Neutrophil (primary cell): ENCODE data around the gene ZFPM1.

Experiments used
- H3K27ac ChIP-seq: fragments of 200-600 bp; sonication (generic); 2 replicates; pipeline ENCODE4 v1.5.1; 2016; ENCODE audit warnings: mild to moderate bottlenecking, moderate library complexity
- H3K27me3 ChIP-seq: fragments of 200-600 bp; sonication (generic); 2 replicates; pipeline ENCODE4 v1.6.0; 2016; ENCODE audit warnings: mild to moderate bottlenecking
- H3K36me3 ChIP-seq: fragments of 200-600 bp; sonication (generic); 2 replicates; pipeline ENCODE4 v1.5.1; 2017
- H3K4me1 ChIP-seq, 2 experiments: fragments of 200-600 bp in 1 of 2; sonication (generic) in 1 of 2; 1 replicate in 1 of 2; 2 replicates in 1 of 2; pipeline versions ENCODE4 v1.5.1 to v1.6.1; 2013 to 2016; ENCODE audit warnings: low read depth in 1 of 2, low read length in 1 of 2, mild to moderate bottlenecking in 1 of 2, moderate library complexity in 1 of 2; ENCODE audit not compliant: control insufficient read depth in 1 of 2, insufficient read depth in 1 of 2
- H3K4me3 ChIP-seq, 2 experiments: fragments of 200-600 bp in 1 of 2; sonication (generic) in 1 of 2; 1 replicate in 1 of 2; 2 replicates in 1 of 2; pipeline ENCODE4 v1.5.1; 2013 to 2016; ENCODE audit warnings: low read depth in 1 of 2, low read length in 1 of 2, mild to moderate bottlenecking in 1 of 2, moderate library complexity in 1 of 2
- H3K9me3 ChIP-seq: fragments of 200-600 bp; sonication (generic); 2 replicates; pipeline ENCODE4 v1.5.1; 2016
- TF ChIP-seq, protein P1 (sequence below): fragments of 200-600 bp; sonication (generic); IDR thresholded peaks from 2 replicates; pipeline ENCODE4 v1.5.1; 2016; ENCODE audit warnings: antibody characterized with exemption

Gene ZFPM1

DNA sequence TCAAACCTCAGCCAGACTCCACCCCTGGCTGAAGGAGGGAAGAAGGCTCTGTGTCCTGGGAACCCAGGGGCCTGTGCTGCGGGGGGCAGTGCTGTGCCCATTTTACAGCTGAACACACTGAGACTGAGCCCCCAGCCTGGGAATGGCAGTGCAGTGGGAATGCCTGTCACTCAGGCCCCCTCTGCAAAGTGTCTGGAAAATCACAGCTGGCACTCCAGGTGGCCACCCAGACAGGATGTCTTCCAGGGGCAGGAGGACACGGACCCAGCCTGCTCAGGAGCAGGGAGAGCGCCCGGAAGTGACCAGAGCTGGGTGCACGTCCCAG lies 37.7 kb upstream of the ZFPM1 start:
- Histone ChIP-seq H3K36me3 (no peaks in the 10 kb centered on the region), H3K27ac (no peak overlapping the region), H3K9me3 (no peaks in the 10 kb centered on the region), H3K4me3 (no peak overlapping the region), H3K27me3 (no peaks in the 10 kb centered on the region), H3K4me1 (no peaks in the 10 kb centered on the region)
- TF ChIP-seq, protein P1, sequence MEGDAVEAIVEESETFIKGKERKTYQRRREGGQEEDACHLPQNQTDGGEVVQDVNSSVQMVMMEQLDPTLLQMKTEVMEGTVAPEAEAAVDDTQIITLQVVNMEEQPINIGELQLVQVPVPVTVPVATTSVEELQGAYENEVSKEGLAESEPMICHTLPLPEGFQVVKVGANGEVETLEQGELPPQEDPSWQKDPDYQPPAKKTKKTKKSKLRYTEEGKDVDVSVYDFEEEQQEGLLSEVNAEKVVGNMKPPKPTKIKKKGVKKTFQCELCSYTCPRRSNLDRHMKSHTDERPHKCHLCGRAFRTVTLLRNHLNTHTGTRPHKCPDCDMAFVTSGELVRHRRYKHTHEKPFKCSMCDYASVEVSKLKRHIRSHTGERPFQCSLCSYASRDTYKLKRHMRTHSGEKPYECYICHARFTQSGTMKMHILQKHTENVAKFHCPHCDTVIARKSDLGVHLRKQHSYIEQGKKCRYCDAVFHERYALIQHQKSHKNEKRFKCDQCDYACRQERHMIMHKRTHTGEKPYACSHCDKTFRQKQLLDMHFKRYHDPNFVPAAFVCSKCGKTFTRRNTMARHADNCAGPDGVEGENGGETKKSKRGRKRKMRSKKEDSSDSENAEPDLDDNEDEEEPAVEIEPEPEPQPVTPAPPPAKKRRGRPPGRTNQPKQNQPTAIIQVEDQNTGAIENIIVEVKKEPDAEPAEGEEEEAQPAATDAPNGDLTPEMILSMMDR: no peak

DNA sequence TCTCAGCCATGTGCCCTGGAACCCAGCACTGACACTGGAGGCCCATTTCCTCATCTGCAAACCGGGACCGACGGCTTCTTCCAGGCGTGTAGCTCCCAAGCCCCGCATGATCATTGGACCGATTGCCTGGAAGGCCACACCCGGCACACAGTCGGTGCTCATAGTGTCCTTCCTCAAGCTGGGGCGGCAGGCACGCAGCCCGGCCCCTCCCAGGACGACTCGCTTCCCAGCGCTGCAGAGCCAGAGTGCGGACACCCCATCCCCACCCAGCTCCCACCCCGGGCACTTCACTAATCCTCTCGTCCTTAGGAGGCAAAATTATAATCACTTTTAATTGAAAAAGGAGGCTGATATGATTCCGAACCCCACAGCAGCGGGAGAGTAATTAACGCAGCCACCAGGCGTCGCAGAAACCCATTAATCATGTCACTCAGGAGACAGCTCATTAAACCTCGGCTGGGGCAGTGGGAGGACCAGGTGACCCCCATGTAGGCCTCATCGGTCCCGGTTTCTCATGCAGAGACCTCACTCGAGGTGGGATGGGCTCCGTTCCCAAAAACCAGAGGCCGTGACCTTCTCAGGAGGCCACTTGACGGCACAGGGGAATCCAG lies 37.3 kb upstream of the ZFPM1 start:
- no peaks in the 10 kb centered on the region for H3K36me3 ChIP-seq
- no peak overlapping the region for H3K27ac ChIP-seq
- no peaks in the 10 kb centered on the region for H3K9me3 ChIP-seq
- H3K4me1 ChIP-seq: no peaks in the 10 kb centered on the region
- H3K27me3 ChIP-seq: no peaks in the 10 kb centered on the region
- no peak overlapping the region for H3K4me3 ChIP-seq
- TF ChIP-seq, protein P1: no peak

DNA sequence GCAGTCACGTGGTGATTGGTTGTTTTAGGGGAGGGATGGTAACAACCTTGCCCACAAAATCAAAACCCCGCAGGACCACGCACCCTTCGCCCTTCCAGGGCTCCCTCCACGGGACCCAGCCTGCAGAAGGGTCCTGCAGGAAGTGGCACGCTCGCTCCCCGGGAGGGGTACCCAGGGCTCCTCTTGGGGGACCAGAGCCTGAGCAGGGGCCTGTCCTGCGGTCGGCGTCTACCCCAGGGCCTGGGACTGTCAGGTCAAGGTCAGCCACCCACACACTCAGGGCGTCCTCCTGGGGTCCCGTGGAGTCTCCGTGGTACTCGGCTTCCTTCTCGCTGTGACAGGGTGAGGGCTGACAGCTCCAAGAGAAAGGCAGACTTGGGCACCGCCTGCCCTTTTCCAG lies 36.4 kb upstream of the ZFPM1 start:
- Histone ChIP-seq H3K9me3 (no peaks in the 10 kb centered on the region), H3K36me3 (no peaks in the 10 kb centered on the region), H3K4me3 (no peak overlapping the region), H3K4me1 (no peaks in the 10 kb centered on the region), H3K27me3 (no peaks in the 10 kb centered on the region), H3K27ac (no peak overlapping the region)
- TF ChIP-seq, protein P1: no peak

DNA sequence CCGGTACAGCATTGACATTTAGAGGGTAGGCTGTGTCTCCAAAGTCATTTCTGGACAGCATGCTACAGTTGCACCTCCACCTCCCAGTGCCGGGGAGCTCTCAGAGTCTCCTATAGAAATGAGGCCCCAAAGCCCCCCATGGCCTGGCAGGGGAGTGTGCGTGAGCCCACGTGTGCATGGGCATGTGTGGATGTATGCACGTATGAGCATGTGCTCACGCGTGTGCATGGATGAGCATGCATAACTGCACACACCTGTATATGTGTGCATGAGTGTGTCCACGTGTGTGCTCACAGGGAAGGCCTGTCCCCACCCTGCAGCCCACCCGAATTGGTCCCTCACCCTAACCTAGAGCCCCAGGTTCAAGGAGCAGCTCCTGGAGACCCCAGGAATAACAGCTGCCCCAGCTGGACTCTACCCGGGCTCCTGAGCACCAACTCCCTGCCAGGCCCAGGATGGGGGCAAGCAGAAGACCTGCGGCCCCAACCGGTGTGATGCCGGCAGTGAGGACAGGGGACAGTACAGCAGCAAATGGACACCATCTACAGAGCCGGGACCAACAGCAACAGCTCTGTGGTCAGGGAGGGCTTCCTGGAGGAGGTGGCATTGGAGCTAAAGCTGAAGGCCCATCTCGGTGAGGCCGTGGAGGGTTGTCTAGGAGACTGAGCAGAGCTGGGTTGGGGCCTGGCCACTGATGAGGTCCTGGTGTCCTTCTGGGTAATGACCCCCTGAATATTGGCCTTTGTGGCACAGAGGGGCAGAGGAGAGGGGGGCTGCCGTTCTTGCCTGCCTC lies 35.2 kb upstream of the ZFPM1 start:
- H3K4me3 ChIP-seq: no peak overlapping the region
- no peaks in the 10 kb centered on the region for H3K27me3 ChIP-seq
- H3K9me3 ChIP-seq: no peaks in the 10 kb centered on the region
- H3K36me3 ChIP-seq: no peaks in the 10 kb centered on the region
- H3K27ac ChIP-seq: no peak overlapping the region
- TF ChIP-seq, protein P1: no peak
- no peaks in the 10 kb centered on the region for H3K4me1 ChIP-seq

DNA sequence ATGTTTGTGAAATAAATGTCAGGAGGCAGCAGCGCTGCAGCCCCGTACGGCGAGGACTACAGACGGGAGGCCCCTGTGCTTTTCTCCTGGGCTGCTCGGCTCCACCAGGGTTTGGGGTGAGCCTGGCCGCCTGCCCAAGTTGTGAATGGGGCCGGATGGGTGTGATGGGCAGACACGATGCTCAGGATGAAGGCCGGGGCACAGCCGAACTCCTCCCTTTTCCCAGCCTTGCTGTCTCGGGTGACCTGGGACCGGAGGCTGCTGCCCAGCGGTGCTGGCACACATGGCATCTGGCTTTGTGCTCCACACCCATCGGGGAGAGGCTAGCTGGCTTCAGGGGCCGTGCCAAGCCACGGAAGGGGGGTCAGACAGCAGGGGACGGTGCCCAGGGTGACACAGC lies 34.2 kb upstream of the ZFPM1 start:
- Histone ChIP-seq H3K4me1 (no peaks in the 10 kb centered on the region), H3K27ac (no peak overlapping the region), H3K36me3 (no peaks in the 10 kb centered on the region), H3K9me3 (no peaks in the 10 kb centered on the region), H3K4me3 (no peak overlapping the region), H3K27me3 (peaks cover 4% of the 10 kb centered on the region)
- TF ChIP-seq, protein P1: no peak
